Measurements from ENCODE around the gene TRIM60. TPM values are rescaled to one million over a fixed set of nuclear protein-coding genes. Genes with fewer than 3 reads are reported as not detected.

TRIM60 gene
- total RNA-seq: not detected in 2 replicates

DNA sequence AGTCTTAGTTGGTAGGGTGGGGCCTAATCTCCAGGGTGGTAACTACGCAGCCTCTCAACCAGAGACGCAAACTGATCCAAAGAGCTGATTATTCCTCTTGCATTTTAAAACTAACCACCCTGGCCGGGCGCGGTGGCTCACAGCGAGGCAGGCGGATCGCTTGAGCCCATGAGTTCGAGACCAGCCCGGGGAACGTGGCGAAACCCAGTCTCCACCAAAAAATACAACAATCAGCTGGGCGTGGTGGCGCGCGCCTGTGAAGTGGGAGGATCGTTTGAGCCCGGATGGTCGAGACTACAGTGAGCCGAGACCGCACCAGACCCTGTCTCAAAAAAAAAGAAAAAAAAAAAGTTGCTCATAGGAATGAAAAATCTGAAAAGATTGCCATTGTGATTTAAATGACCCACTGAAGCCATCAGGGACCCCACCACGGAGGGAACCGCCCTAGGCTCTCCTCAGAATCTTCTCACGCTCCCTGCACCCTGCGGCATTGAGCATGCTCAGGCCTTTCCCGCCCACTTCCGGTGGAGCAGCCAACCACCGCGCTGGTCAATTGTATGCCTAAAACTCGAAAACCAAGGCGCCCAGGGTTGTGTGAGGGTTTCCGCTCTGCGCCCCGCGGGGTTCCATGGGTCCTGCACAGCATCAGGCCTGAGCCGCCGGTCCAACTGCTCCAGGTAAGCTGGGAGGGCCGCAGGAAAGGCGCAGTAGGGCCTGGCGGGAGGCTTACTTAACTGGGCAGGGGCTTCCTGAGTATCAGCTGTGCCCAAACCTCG, at the start of gene TRIM60:
TSS of gene TRIM60 (plus strand) at position 564 of the 776 bp plus-strand sequence. CDS start 8,074 bp downstream, outside the sequence.

DNA sequence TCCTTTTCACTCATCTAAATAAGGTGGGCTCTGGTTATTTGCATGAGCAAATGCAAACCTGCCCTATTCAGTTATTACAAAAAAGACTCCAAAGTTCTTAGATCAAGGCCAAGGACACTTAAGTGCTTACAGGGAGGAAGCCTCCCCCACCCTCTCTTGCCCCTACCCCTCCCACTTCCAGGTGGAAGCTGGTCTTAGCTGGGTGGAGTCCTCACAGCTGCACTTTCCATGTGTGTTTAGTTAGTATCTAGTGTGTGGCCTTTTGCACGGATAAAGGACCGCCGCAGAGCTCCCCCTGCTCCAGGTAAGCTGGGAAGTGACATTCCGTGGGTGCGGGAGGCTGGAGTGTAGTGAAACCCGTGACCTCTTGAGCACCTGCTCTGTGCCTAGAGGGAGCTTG, 21.8 kb downstream of the TRIM60 start, which contains the start of gene TRIM75:
TSS of gene TRIM75 (plus strand) at position 222 of the 400 bp plus-strand sequence. CDS start 5,282 bp downstream, outside the sequence.

Other genes with a start within 250 kb of the TRIM60 start
- not detected in 2 replicates for gene APELA, start 154.8 kb upstream of the TRIM60 start, total RNA-seq
- 2.6 and 2.7 TPM in 2 replicates for gene TRIM61, start 54.3 kb upstream of the TRIM60 start, total RNA-seq
- gene TRIM75, start 21.9 kb downstream of the TRIM60 start, total RNA-seq: not detected in 2 replicates
- gene TMEM192, start 80.9 kb downstream of the TRIM60 start, total RNA-seq: 6.1 and 10.5 TPM in 2 replicates
- gene KLHL2, start 175.6 kb downstream of the TRIM60 start, total RNA-seq: 5.5 and 8.8 TPM in 2 replicates